ENCODE results near the gene CNTN4. TPM values are rescaled to one million over a fixed set of nuclear protein-coding genes. Genes with fewer than 3 reads are reported as not detected.

Gene CNTN4
- total RNA-seq, 4 donors from 2014 or later, result 47.7 to 106 (median 83.3) TPM

GRCh38 chr3:2268779-2269178 is 170.1 kb downstream of the CNTN4 start:
- DNase-seq (ENCODE audit: low spot score in 2 of 2), result no peak
- peaks cover 0 to 6% (median 0%) of the 10 kb centered on the region in 4 donors for H3K9me3 ChIP-seq
- no peak overlapping the region for H3K27ac ChIP-seq
- no peak for TF ChIP-seq EP300 (IDR thresholded peaks at IDR 0.05)
- no peak for TF ChIP-seq CTCF (IDR thresholded peaks at IDR 0.05)
- no peak for TF ChIP-seq POLR2A (IDR thresholded peaks at IDR 0.05)
- 65 to 75% methylated on average over 3 of the region's 3 CpGs for WGBS, 2 donors
- H3K4me1 ChIP-seq, result no peaks in the 10 kb centered on the region
- H3K4me3 ChIP-seq, result no peak overlapping the region
- H3K27me3 ChIP-seq, result no peaks in the 10 kb centered on the region
- no peaks in the 10 kb centered on the region for H3K36me3 ChIP-seq

DNA sequence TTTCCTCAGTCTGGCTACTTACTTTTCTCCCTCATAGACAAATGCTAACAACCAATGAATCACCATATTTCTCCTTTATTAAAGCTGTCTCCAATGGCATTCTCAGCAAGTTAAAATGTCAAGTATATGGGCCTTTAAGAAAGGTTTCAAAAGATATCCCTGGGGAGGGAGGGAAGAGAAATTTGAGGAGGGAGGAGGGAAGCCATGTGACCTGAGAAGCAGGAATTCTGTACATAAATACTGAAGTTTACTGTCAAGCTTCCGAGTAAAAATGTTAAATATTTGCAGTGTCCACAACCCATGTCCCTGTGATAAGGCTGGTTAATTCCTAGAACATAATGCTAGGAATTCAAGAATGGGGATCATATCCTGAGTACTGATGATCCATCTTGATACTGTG is 175.9 kb downstream of the CNTN4 start:
- WGBS, 2 donors, result 9 to 15% methylated on average over 1 of the region's 1 CpG
- Histone ChIP-seq H3K4me3 (no peak overlapping the region), H3K27me3 (no peaks in the 10 kb centered on the region), H3K4me1 (no peaks in the 10 kb centered on the region), H3K27ac (no peak overlapping the region), H3K9me3 (no peaks in the 10 kb centered on the region), H3K36me3 (no peaks in the 10 kb centered on the region)
- DNase-seq (ENCODE audit: low spot score in 2 of 2), result no peak
- TF ChIP-seq EP300 (IDR thresholded peaks at IDR 0.05), result no peak
- TF ChIP-seq CTCF (IDR thresholded peaks at IDR 0.05), result no peak
- no peak for TF ChIP-seq POLR2A (IDR thresholded peaks at IDR 0.05)

- no peak for TF ChIP-seq EP300 (IDR thresholded peaks at IDR 0.05)
- TF ChIP-seq POLR2A (IDR thresholded peaks at IDR 0.05), result no peak
- no peak for TF ChIP-seq CTCF (IDR thresholded peaks at IDR 0.05)
- H3K4me1 ChIP-seq, result no peaks in the 10 kb centered on the region
- H3K4me3 ChIP-seq, result no peak overlapping the region
- no peak for DNase-seq (ENCODE audit: low spot score in 2 of 2)
- H3K27ac ChIP-seq, result no peak overlapping the region
- H3K36me3 ChIP-seq, result no peaks in the 10 kb centered on the region
- no peaks in the 10 kb centered on the region for H3K9me3 ChIP-seq
- H3K27me3 ChIP-seq, result no peaks in the 10 kb centered on the region
Measured at GRCh38 chr3:2283818-2284217, 185.2 kb downstream of the CNTN4 start.

DNA sequence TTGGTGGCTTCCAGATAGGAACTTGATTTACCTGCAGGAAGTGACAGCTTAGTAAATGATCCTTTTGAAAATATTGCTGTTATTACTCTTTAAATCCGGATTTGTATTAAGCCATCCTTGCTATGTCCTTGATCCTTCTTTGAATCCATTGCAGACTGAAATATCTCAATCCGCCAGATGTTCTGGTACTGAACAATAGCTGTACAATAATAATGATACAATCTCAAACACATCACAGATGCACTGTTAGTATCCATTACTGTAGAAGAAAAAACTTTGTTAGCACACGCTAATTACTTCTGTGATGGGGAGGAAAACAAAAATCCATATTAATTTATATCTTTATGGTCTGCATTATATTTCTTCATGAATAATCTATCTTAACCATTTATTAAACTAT is 202.3 kb downstream of the CNTN4 start:
- Histone ChIP-seq H3K27ac (no peak overlapping the region), H3K9me3 (no peaks in the 10 kb centered on the region), H3K27me3 (no peaks in the 10 kb centered on the region), H3K4me1 (no peaks in the 10 kb centered on the region), H3K36me3 (no peaks in the 10 kb centered on the region), H3K4me3 (no peak overlapping the region)
- TF ChIP-seq EP300 (IDR thresholded peaks at IDR 0.05) (no peak), POLR2A (IDR thresholded peaks at IDR 0.05) (no peak), CTCF (IDR thresholded peaks at IDR 0.05) (no peak)
- DNase-seq (ENCODE audit: low spot score in 2 of 2), result no peak
- WGBS, 2 donors, result 92 to 93% methylated on average over 3 of the region's 3 CpGs

GRCh38 chr3:2301361-2301760 is 202.7 kb downstream of the CNTN4 start:
- no peaks in the 10 kb centered on the region for H3K36me3 ChIP-seq
- H3K4me1 ChIP-seq, result no peaks in the 10 kb centered on the region
- no peak overlapping the region for H3K27ac ChIP-seq
- no peak for DNase-seq (ENCODE audit: low spot score in 2 of 2)
- TF ChIP-seq POLR2A (IDR thresholded peaks at IDR 0.05) (no peak), CTCF (IDR thresholded peaks at IDR 0.05) (no peak), EP300 (IDR thresholded peaks at IDR 0.05) (no peak)
- H3K27me3 ChIP-seq, result no peaks in the 10 kb centered on the region
- no peaks in the 10 kb centered on the region for H3K9me3 ChIP-seq
- 92 to 94% methylated on average over 1 of the region's 1 CpG for WGBS, 2 donors
- H3K4me3 ChIP-seq, result no peak overlapping the region

All from tibial nerve (tissue), 4 donors.